Progenitor cell of endocrine pancreas (in vitro differentiated cells): Measurements from ENCODE around the gene ALAD. TPM values are rescaled to one million over a fixed set of nuclear protein-coding genes. Genes with fewer than 3 reads are reported as not detected.
"Not testable (repeated sequence)": the region's sequence is repeated elsewhere in the genome, so short reads cannot be mapped to it uniquely, and the experiment has no call there.

ENCODE experiments used
- DNase-seq: peaks from one replicate; pipeline ENCODE4 v3.0.0; 2021; ENCODE audit warnings: low spot score; ENCODE audit not compliant: unreplicated experiment
- H3K27ac Mint-ChIP-seq: 2 replicates; pipeline ENCODE4 v1.8.0; 2021; ENCODE audit warnings: mild to moderate bottlenecking, moderate library complexity, mixed read lengths
- H3K27me3 Mint-ChIP-seq: 2 replicates; pipeline ENCODE4 v1.8.0; 2021; ENCODE audit warnings: mixed read lengths
- H3K36me3 Mint-ChIP-seq: 2 replicates; pipeline ENCODE4 v1.8.0; 2022; ENCODE audit warnings: mixed read lengths; ENCODE audit not compliant: insufficient read depth
- H3K4me1 Mint-ChIP-seq: 2 replicates; pipeline ENCODE4 v1.8.0; 2021; ENCODE audit warnings: low read depth, mixed read lengths
- H3K4me3 Mint-ChIP-seq: 2 replicates; pipeline ENCODE4 v1.8.0; 2021; ENCODE audit warnings: low read depth, mild to moderate bottlenecking, moderate library complexity, mixed read lengths
- H3K9me3 Mint-ChIP-seq: 2 replicates; pipeline ENCODE4 v1.8.0; 2021; ENCODE audit warnings: low read depth, mixed read lengths
- CTCF ChIP-seq: fragments of 200-600 bp; sonication (generic); IDR thresholded peaks from one replicate; pipeline ENCODE4 v1.5.0; 2021; ENCODE audit warnings: antibody characterized with exemption, mild to moderate bottlenecking; ENCODE audit not compliant: unreplicated experiment
- total RNA-seq: library from RNA; stranded (reverse); gene quantifications from 2 replicates; pipeline ENCODE4 v1.2.1, GENCODE V29; 2021

ALAD gene
- total RNA-seq, 1 donor from 2014 or later, result 64.3 TPM

- H3K36me3 Mint-ChIP-seq, result peaks cover 9% of the 10 kb centered on the region
- H3K4me3 Mint-ChIP-seq, result peak overlapping the region; percentile 60
- H3K27me3 Mint-ChIP-seq, result no peaks in the 10 kb centered on the region
- peaks cover 53% of the 10 kb centered on the region for H3K4me1 Mint-ChIP-seq
- peaks cover 4% of the 10 kb centered on the region for H3K9me3 Mint-ChIP-seq
- no peak for TF ChIP-seq CTCF
- DNase-seq, result no peak
- H3K27ac Mint-ChIP-seq, result peak overlapping the region; percentile 99
Observed at GRCh38 chr9:113381909-113382411, 19.1 kb downstream of the ALAD start.

GRCh38 chr9:113381441-113381840 is 19.6 kb downstream of the ALAD start:
- not testable (repeated sequence) for H3K36me3 Mint-ChIP-seq, H3K27me3 Mint-ChIP-seq, H3K9me3 Mint-ChIP-seq, DNase-seq
- Mint-ChIP-seq H3K4me3 (peak overlapping the region; percentile 60), H3K27ac (peak overlapping the region; percentile 99), H3K4me1 (peaks cover 48% of the 10 kb centered on the region)

- Mint-ChIP-seq H3K4me1 (peaks cover 48% of the 10 kb centered on the region), H3K9me3 (no peaks in the 10 kb centered on the region), H3K36me3 (peaks cover 2% of the 10 kb centered on the region), H3K27me3 (no peaks in the 10 kb centered on the region), H3K27ac (peak overlapping the region; percentile 98), H3K4me3 (peak overlapping the region; percentile 6)
- TF ChIP-seq CTCF, result no peak
- DNase-seq, result no peak
Observed at GRCh38 chr9:113380869-113381378, 20.2 kb downstream of the ALAD start.

GRCh38 chr9:113379829-113380210 is 21.3 kb downstream of the ALAD start:
- not testable (repeated sequence) for H3K27me3 Mint-ChIP-seq, H3K9me3 Mint-ChIP-seq, H3K36me3 Mint-ChIP-seq, DNase-seq
- Mint-ChIP-seq H3K4me1 (peaks cover 56% of the 10 kb centered on the region), H3K27ac (peak overlapping the region; percentile 98), H3K4me3 (peak overlapping the region; percentile 47)

GRCh38 chr9:113379094-113379828 is 21.8 kb downstream of the ALAD start:
- not testable (repeated sequence) for DNase-seq, H3K27me3 Mint-ChIP-seq, H3K36me3 Mint-ChIP-seq, H3K9me3 Mint-ChIP-seq
- H3K4me1 Mint-ChIP-seq, result peaks cover 56% of the 10 kb centered on the region
- peak overlapping the region; percentile 47 for H3K4me3 Mint-ChIP-seq
- H3K27ac Mint-ChIP-seq, result peak overlapping the region; percentile 98

- Mint-ChIP-seq H3K27ac (peak within 1 kb of the TSS; percentile 97), H3K36me3 (peaks cover 12% of the 10 kb centered on the region), H3K27me3 (no peaks in the 10 kb centered on the region)
Observed at GRCh38 chr9:113376634-113377567, 24.2 kb downstream of the ALAD start, which contains the start of gene HDHD3. Gene HDHD3 (minus strand): TSS chr9:113376986. CDS start chr9:113374354, 2,632 bp downstream.

More at GRCh38 chr9:113376634-113377567, 24.2 kb downstream of the ALAD start, which contains the start of gene HDHD3:
- peak within 1 kb of the TSS; percentile 85 for H3K4me3 Mint-ChIP-seq
- DNase-seq, result peak; percentile 57
- no peak for TF ChIP-seq CTCF
- H3K4me1 Mint-ChIP-seq, result peaks cover 51% of the 10 kb centered on the region
- H3K9me3 Mint-ChIP-seq, result no peaks in the 10 kb centered on the region
